GM23248 (cell line): Measurements from ENCODE around the gene CDC14C.

ENCODE experiments used
- EZH2 ChIP-seq: fragments of 200-600 bp; sonication (generic); IDR thresholded peaks from 2 replicates; pipeline ENCODE4 v1.6.1; 2018; ENCODE audit warnings: antibody characterized with exemption, mild to moderate bottlenecking; ENCODE audit not compliant: insufficient read depth, poor library complexity, severe bottlenecking
- EZH2phosphoT487 ChIP-seq: fragments of 200-600 bp; sonication (generic); IDR thresholded peaks from 2 replicates; pipeline ENCODE4 v1.6.1; 2018; ENCODE audit warnings: antibody characterized with exemption, moderate library complexity, mild to moderate bottlenecking, low read depth; ENCODE audit not compliant: insufficient read depth

GRCh38 chr7:48932126-48932910 is 8.0 kb downstream of the CDC14C start:
- no peak for TF ChIP-seq EZH2phosphoT487
- TF ChIP-seq EZH2, result no peak
